ENCODE data around the gene COL25A1.

DNA sequence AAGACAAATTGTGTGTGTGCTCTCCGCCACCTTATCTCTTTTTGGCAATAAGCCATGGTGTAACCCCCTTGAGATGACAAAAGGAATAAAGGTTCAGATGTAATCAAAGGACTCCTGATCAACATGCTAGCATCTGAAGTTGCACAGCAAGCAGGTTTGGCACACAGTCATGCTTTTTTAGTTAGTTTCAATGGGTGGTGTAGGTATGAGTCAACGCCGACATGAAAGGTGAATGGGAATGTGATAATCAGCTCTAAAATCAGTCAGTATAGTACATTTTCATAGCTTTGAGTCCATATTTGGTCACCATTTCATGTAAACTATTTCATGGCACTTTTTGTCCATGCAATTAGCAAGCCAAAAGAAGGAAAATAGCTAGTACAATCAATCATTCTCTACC is 489.2 kb downstream of the COL25A1 start:
- TF ChIP-seq, protein P1, sequence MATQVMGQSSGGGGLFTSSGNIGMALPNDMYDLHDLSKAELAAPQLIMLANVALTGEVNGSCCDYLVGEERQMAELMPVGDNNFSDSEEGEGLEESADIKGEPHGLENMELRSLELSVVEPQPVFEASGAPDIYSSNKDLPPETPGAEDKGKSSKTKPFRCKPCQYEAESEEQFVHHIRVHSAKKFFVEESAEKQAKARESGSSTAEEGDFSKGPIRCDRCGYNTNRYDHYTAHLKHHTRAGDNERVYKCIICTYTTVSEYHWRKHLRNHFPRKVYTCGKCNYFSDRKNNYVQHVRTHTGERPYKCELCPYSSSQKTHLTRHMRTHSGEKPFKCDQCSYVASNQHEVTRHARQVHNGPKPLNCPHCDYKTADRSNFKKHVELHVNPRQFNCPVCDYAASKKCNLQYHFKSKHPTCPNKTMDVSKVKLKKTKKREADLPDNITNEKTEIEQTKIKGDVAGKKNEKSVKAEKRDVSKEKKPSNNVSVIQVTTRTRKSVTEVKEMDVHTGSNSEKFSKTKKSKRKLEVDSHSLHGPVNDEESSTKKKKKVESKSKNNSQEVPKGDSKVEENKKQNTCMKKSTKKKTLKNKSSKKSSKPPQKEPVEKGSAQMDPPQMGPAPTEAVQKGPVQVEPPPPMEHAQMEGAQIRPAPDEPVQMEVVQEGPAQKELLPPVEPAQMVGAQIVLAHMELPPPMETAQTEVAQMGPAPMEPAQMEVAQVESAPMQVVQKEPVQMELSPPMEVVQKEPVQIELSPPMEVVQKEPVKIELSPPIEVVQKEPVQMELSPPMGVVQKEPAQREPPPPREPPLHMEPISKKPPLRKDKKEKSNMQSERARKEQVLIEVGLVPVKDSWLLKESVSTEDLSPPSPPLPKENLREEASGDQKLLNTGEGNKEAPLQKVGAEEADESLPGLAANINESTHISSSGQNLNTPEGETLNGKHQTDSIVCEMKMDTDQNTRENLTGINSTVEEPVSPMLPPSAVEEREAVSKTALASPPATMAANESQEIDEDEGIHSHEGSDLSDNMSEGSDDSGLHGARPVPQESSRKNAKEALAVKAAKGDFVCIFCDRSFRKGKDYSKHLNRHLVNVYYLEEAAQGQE (IDR thresholded peaks at IDR 0.05; ENCODE audit: low read depth) = no peak
- TF ChIP-seq, protein P2, sequence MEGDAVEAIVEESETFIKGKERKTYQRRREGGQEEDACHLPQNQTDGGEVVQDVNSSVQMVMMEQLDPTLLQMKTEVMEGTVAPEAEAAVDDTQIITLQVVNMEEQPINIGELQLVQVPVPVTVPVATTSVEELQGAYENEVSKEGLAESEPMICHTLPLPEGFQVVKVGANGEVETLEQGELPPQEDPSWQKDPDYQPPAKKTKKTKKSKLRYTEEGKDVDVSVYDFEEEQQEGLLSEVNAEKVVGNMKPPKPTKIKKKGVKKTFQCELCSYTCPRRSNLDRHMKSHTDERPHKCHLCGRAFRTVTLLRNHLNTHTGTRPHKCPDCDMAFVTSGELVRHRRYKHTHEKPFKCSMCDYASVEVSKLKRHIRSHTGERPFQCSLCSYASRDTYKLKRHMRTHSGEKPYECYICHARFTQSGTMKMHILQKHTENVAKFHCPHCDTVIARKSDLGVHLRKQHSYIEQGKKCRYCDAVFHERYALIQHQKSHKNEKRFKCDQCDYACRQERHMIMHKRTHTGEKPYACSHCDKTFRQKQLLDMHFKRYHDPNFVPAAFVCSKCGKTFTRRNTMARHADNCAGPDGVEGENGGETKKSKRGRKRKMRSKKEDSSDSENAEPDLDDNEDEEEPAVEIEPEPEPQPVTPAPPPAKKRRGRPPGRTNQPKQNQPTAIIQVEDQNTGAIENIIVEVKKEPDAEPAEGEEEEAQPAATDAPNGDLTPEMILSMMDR (IDR thresholded peaks at IDR 0.05 in 2 of 3, conservative IDR thresholded peaks at IDR 0.05 in 1 of 3; ENCODE audit: borderline replicate concordance in 1 of 3, insufficient read depth in 1 of 3, low read depth in 2 of 3, low read length in 2 of 3) = no peak
- no peak for TF ChIP-seq EZH2phosphoT487 (IDR thresholded peaks at IDR 0.05; ENCODE audit: borderline replicate concordance)
